Parathyroid adenoma (tissue), 2 donors: Measurements from ENCODE around the gene PTPRA.
"Not testable (repeated sequence)": the region's sequence is repeated elsewhere in the genome, so short reads cannot be mapped to it uniquely, and the experiment has no call there.

ENCODE experiments used
- H2AFZ ChIP-seq: fragments of 300-600 bp; sonication (generic); one replicate; pipeline ENCODE4 v1.7.0; 2017; ENCODE audit warnings: antibody characterized with exemption, mild to moderate bottlenecking
- H3K27ac ChIP-seq: fragments of 300-600 bp; sonication (generic); one replicate; pipeline ENCODE4 v1.7.0; 2017
- H3K27me3 ChIP-seq: fragments of 300-600 bp; sonication (generic); one replicate; pipeline ENCODE4 v1.7.0; 2017; ENCODE audit warnings: low read length; ENCODE audit not compliant: control insufficient read depth, insufficient read depth
- H3K36me3 ChIP-seq: fragments of 300-600 bp; sonication (generic); one replicate; pipeline ENCODE4 v1.7.0; 2017; ENCODE audit warnings: low read length; ENCODE audit not compliant: control insufficient read depth, insufficient read depth
- H3K4me1 ChIP-seq: fragments of 300-600 bp; sonication (generic); one replicate; pipeline ENCODE4 v1.7.0; 2017; ENCODE audit warnings: control low read depth
- H3K4me2 ChIP-seq: fragments of 300-600 bp; sonication (generic); one replicate; pipeline ENCODE4 v1.7.0; 2017; ENCODE audit warnings: low read length
- H3K4me3 ChIP-seq: fragments of 300-600 bp; sonication (generic); one replicate; pipeline ENCODE4 v1.7.0; 2017; ENCODE audit warnings: low read depth, low read length
- H3K79me2 ChIP-seq: fragments of 300-600 bp; sonication (generic); one replicate; pipeline ENCODE4 v1.7.0; 2017; ENCODE audit warnings: control low read depth
- H3K9ac ChIP-seq: fragments of 300-600 bp; sonication (generic); one replicate; pipeline ENCODE4 v1.7.0; 2017; ENCODE audit warnings: mild to moderate bottlenecking
- H3K9me3 ChIP-seq: fragments of 300-600 bp; sonication (generic); one replicate; pipeline ENCODE4 v1.7.0; 2017; ENCODE audit warnings: low read length; ENCODE audit not compliant: control insufficient read depth
- CTCF ChIP-seq: fragments of 300-600 bp; sonication (generic); IDR thresholded peaks from one replicate; pipeline ENCODE4 v1.7.0; 2017; ENCODE audit warnings: antibody characterized with exemption, mild to moderate bottlenecking
- donor health status: primary hyperparathyroidism.

Gene PTPRA

DNA sequence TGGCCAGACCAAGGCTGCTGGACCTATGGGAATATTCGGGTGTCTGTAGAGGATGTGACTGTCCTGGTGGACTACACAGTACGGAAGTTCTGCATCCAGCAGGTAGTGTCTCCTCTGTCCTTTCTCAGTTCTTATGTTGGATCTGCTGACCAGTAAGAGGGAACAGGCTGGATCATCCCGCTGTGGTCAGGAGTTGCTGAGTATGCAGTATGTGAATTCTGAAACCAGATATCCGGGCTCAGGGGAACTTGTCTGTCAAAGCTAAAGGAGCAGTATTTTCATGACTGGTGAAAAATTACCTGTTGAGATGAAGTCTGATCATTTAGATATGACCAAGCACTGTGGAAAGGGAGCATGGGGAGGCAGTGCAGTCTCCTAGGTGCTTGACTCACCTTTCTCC is 148.0 kb downstream of the PTPRA start:
- no peak overlapping the region for H3K4me3 ChIP-seq
- H3K27me3 ChIP-seq = no peaks in the 10 kb centered on the region
- TF ChIP-seq CTCF = no peak
- H3K27ac ChIP-seq = peak overlapping the region; percentile 59
- H3K9me3 ChIP-seq = no peaks in the 10 kb centered on the region
- no peak overlapping the region for H2AFZ ChIP-seq
- H3K79me2 ChIP-seq = no peaks in the 10 kb centered on the region
- no peaks in the 10 kb centered on the region for H3K36me3 ChIP-seq
- H3K9ac ChIP-seq = no peak overlapping the region
- H3K4me2 ChIP-seq = peak overlapping the region; percentile 1
- peaks cover 20% of the 10 kb centered on the region for H3K4me1 ChIP-seq

- H3K27ac ChIP-seq = peak overlapping the region; percentile 59
- H2AFZ ChIP-seq = no peak overlapping the region
- no peaks in the 10 kb centered on the region for H3K9me3 ChIP-seq
- no peak overlapping the region for H3K4me3 ChIP-seq
- peaks cover 20% of the 10 kb centered on the region for H3K4me1 ChIP-seq
- no peaks in the 10 kb centered on the region for H3K36me3 ChIP-seq
- TF ChIP-seq CTCF = no peak
- H3K9ac ChIP-seq = no peak overlapping the region
- H3K79me2 ChIP-seq = no peaks in the 10 kb centered on the region
- H3K27me3 ChIP-seq = no peaks in the 10 kb centered on the region
- peak overlapping the region; percentile 1 for H3K4me2 ChIP-seq
These were observed 148.5 kb downstream of the PTPRA start for GRCh38 chr20:3021777-3022176.

DNA sequence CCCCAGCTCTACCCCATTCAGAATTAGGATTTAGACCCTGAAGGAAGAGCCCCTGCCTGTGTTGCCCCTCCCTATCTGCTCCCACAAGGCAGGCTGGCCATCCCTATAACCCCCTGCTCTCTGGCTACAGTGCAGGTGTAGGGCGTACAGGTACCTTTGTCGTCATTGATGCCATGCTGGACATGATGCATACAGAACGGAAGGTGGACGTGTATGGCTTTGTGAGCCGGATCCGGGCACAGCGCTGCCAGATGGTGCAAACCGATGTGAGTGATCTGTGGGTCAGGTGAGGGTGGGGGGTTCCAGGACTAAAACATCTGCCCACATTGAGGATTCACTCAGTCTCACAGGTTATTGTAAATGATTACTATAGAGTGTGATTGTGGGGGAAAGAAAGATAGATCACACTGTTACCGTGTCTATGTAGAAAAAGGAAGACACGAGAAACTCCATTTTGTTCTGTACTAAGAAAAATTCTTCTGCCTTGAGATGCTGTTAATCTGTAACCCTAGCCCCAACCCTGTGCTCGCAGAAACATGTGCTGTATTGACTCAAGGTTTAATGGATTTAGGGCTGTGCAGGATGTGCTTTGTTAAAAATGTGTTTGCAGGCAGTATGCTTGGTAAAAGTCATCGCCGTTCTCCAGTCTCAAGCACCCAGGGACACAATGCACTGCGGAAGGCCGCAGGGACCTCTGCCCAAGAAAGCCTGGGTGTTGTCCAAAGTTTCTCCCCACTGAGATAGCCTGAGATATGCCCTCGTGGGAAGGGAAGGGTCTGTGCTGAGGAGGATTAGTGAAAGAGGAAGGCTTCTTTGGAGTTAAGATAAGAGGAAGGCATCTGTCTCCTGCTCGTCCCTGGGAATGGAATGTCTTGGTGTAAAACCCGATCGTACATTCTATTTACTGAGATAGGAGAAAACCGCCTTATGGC is 149.5 kb downstream of the PTPRA start:
- H3K9ac ChIP-seq = not testable (repeated sequence)
- peaks cover 20% of the 10 kb centered on the region for H3K4me1 ChIP-seq

DNA sequence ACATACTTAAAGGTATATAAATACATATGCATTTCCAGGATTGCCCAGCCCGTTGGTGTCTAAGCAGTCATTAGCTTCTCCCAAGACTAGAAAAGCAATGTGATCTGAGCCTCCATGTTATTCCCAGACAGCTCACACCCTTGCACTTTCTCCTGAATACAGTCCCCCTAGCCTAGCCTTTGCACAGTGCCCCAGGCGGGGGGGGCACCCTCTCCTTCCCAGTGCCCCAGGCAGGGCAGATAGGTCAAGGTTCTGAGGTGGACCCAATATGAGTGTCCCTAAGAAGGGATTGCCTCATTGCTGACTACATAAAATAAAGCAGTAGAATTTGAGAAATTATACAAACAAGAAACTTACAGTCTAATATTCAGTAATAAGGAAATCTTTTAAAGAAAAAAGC is 154.7 kb downstream of the PTPRA start:
- no peak overlapping the region for H2AFZ ChIP-seq
- H3K27me3 ChIP-seq = no peaks in the 10 kb centered on the region
- no peak for TF ChIP-seq CTCF
- no peaks in the 10 kb centered on the region for H3K9me3 ChIP-seq
- no peak overlapping the region for H3K4me2 ChIP-seq
- H3K36me3 ChIP-seq = no peaks in the 10 kb centered on the region
- H3K79me2 ChIP-seq = no peaks in the 10 kb centered on the region
- no peak overlapping the region for H3K27ac ChIP-seq
- no peak overlapping the region for H3K4me3 ChIP-seq
- H3K4me1 ChIP-seq = no peaks in the 10 kb centered on the region
- no peak overlapping the region for H3K9ac ChIP-seq

More for the DNA sequence above, 149.5 kb downstream of the PTPRA start:
- H3K4me3 ChIP-seq, H3K36me3 ChIP-seq, H3K9me3 ChIP-seq, H3K27me3 ChIP-seq, H2AFZ ChIP-seq, H3K4me2 ChIP-seq, H3K79me2 ChIP-seq: not testable (repeated sequence)
- peak overlapping the region; percentile 59 for H3K27ac ChIP-seq

DNA sequence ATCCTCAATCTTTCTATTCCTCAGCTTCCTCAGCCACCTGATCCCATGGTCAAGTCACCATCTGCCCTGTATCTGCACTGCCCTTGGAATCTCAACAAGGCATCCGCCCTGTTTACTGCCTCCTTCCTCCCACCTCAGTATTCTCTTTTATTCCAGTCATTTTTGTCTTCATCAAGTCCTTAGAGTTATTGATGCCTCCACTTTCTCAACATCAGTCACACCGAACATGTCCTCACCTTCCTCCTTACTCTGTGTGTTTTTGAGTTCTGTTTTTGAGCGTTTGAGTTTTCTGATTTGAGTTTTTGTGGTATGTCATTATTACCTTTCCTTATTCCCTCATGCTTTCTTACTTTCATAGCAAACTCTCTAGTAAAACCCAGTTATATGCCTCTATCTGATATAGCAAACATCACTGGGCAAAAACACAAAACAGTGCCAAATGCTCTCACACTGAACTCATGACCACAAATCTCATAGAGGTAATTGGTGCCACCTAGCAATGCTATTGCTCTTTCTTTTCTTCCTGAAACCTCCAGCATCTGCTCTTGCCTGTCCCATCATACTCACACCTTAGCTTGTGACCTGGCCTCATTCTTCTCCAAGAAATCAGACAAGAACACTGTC is 158.4 kb downstream of the PTPRA start:
- Histone ChIP-seq H3K27me3 (no peaks in the 10 kb centered on the region), H3K79me2 (no peaks in the 10 kb centered on the region), H3K9ac (no peak overlapping the region), H3K4me1 (no peaks in the 10 kb centered on the region), H2AFZ (no peak overlapping the region), H3K36me3 (no peaks in the 10 kb centered on the region), H3K4me3 (no peak overlapping the region), H3K9me3 (no peaks in the 10 kb centered on the region), H3K27ac (no peak overlapping the region), H3K4me2 (no peak overlapping the region)
- TF ChIP-seq CTCF = no peak
